Gastrocnemius medialis (tissue), 4 donors: ENCODE measurements around the gene GFY. TPM values are rescaled to one million over a fixed set of nuclear protein-coding genes. Genes with fewer than 3 reads are reported as not detected.
A peak's percentile ranks its signal among the peaks of the same experiment; 100 is the strongest.

ENCODE experiments used
- ATAC-seq, 2 donors: fragments of 150-250 bp; one replicate each; pipeline ENCODE4 v1.9.1; 2016
- DNase-seq, 2 donors: peaks; one replicate each; pipeline ENCODE4 v3.0.0-alpha.2; 2019
- H3K27ac ChIP-seq, 4 donors: fragments of 200-600 bp; sonication (generic); 1 replicate in 1 of 4; 2 replicates in 3 of 4; pipeline ENCODE4 v1.5.1; 2016 to 2018; ENCODE audit warnings: mild to moderate bottlenecking in 2 of 4, moderate library complexity in 1 of 4
- H3K27me3 ChIP-seq, 3 donors: fragments of 200-600 bp; sonication (generic) in 2 of 3; 1 replicate in 1 of 3; 2 replicates in 2 of 3; pipeline versions ENCODE4 v1.5.1 to v1.6.0; 2016 to 2019; ENCODE audit warnings: mild to moderate bottlenecking in 1 of 3, moderate library complexity in 1 of 3
- H3K36me3 ChIP-seq, 2 donors: fragments of 200-600 bp; sonication (generic) in 1 of 2; one replicate each; pipeline ENCODE4 v1.5.1; 2017 to 2018
- H3K4me1 ChIP-seq, 2 donors: fragments of 200-600 bp; sonication (generic) in 1 of 2; one replicate each; pipeline ENCODE4 v1.5.1; 2016 to 2017; ENCODE audit warnings: mild to moderate bottlenecking in 2 of 2
- H3K4me3 ChIP-seq, 4 donors: fragments of 200-600 bp; sonication (generic) in 3 of 4; 1 replicate in 1 of 4; 2 replicates in 3 of 4; pipeline ENCODE4 v1.5.1; 2016 to 2019; ENCODE audit warnings: mild to moderate bottlenecking in 2 of 4
- H3K9me3 ChIP-seq, 3 donors: fragments of 200-600 bp; sonication (generic) in 2 of 3; 1 replicate in 1 of 3; 2 replicates in 2 of 3; pipeline ENCODE4 v1.5.1; 2016 to 2019
- CTCF ChIP-seq, 5 experiments: fragments of 450-650 bp in 3 of 5; fragments of 200-600 bp in 2 of 5; sonication (generic) in 2 of 5; IDR thresholded peaks in 4 of 5; conservative IDR thresholded peaks in 1 of 5; 1 replicate in 4 of 5; 2 replicates in 1 of 5; pipeline ENCODE4 v1.5.1; 2016 to 2019; ENCODE audit warnings: antibody characterized with exemption in 5 of 5, mild to moderate bottlenecking in 3 of 5, moderate library complexity in 3 of 5
- POLR2A ChIP-seq, 2 donors: fragments of 450-650 bp; IDR thresholded peaks; one replicate each; pipeline ENCODE4 v1.6.1; 2017; ENCODE audit warnings: antibody characterized with exemption in 2 of 2, mild to moderate bottlenecking in 2 of 2, moderate library complexity in 2 of 2
- in situ Hi-C, 4 donors: fragments of 200-750 bp; cut with MboI; loops; one replicate each; pipeline versions ENCODE4 v1.15.0 to v1.8.0; 2017; ENCODE audit warnings: low sequenced_read_pairs in 4 of 4
- intact Hi-C: fragments of 100-400 bp; cut with DNase I; formaldehyde crosslinking; loops from one replicate; pipeline ENCODE4 v1.15.1; 2023; ENCODE audit warnings: low total_unique reads
- total RNA-seq, 4 donors: library from RNA; depleted of rRNA; stranded (reverse); fragments of >200 nt; gene quantifications; one replicate each; pipeline versions ENCODE4 v1.1.0 to v1.2.3, GENCODE V29; 2016

Gene GFY
- total RNA-seq, 4 donors from 2014 or later, result not detected

- intact Hi-C loops (loop anchor here (1.0 to 2.0 kb wide), 2 partner anchors 73 to 207 kb away; no protein-coding TSS in a partner anchor), in situ Hi-C loops (no loop called here)
- peaks cover 0 to 7% of the 10 kb centered on the region in 2 donors for H3K4me1 ChIP-seq
- DNase-seq, result peak; percentile 41 to 69
- no peaks in the 10 kb centered on the region for H3K9me3 ChIP-seq
- ATAC-seq, result peak; percentile 72 to 85
- H3K27ac ChIP-seq, result peak within 1 kb of the TSS; percentile 65 to 87 (median 82)
- TF ChIP-seq POLR2A (IDR thresholded peaks at IDR 0.05) (no peak), CTCF (IDR thresholded peaks at IDR 0.05 in 4 of 5, conservative IDR thresholded peaks at IDR 0.05 in 1 of 5) (peak; percentile 90 to 100 (median 98))
- H3K4me3 ChIP-seq, result peak within 1 kb of the TSS; percentile 68 to 84 (median 75)
- no peaks in the 10 kb centered on the region for H3K36me3 ChIP-seq
- H3K27me3 ChIP-seq, result no peaks in the 10 kb centered on the region
Observed at GRCh38 chr19:49473868-49474541, 48.8 kb downstream of the GFY start, which contains the start of gene FLT3LG. Gene FLT3LG, plus strand, starts transcription at chr19:49474215. Its CDS starts 425 bp downstream, at chr19:49474640.

GRCh38 chr19:49474542-49474924 is 49.3 kb downstream of the GFY start:
- no peak for TF ChIP-seq CTCF (IDR thresholded peaks at IDR 0.05 in 4 of 5, conservative IDR thresholded peaks at IDR 0.05 in 1 of 5)
- TF ChIP-seq POLR2A (IDR thresholded peaks at IDR 0.05), result no peak
- H3K36me3 ChIP-seq, result no peaks in the 10 kb centered on the region
- H3K4me1 ChIP-seq, result peaks cover 0 to 7% of the 10 kb centered on the region in 2 donors
- peak overlapping the region; percentile 68 to 84 (median 75) for H3K4me3 ChIP-seq
- H3K9me3 ChIP-seq, result no peaks in the 10 kb centered on the region
- DNase-seq, result no peak
- ATAC-seq, result no peak
- in situ Hi-C loops, result no loop called here
- H3K27me3 ChIP-seq, result no peaks in the 10 kb centered on the region
- peak overlapping the region; percentile 65 to 87 (median 82) for H3K27ac ChIP-seq
- intact Hi-C loops, result loop anchor here (1.0 to 2.0 kb wide), 2 partner anchors 73 to 206 kb away; no protein-coding TSS in a partner anchor

GRCh38 chr19:49475191-49475917 is 50.2 kb downstream of the GFY start:
- no peak for TF ChIP-seq POLR2A (IDR thresholded peaks at IDR 0.05)
- no peak for TF ChIP-seq CTCF (IDR thresholded peaks at IDR 0.05 in 4 of 5, conservative IDR thresholded peaks at IDR 0.05 in 1 of 5)
- H3K4me3 ChIP-seq, result no peak overlapping the region
- no peaks in the 10 kb centered on the region for H3K9me3 ChIP-seq
- H3K27me3 ChIP-seq, result no peaks in the 10 kb centered on the region
- ATAC-seq (no peak), DNase-seq (no peak)
- in situ Hi-C loops (no loop called here), intact Hi-C loops (loop anchor here (2.0 kb wide), 1 partner anchor 205 kb away; no protein-coding TSS in a partner anchor)
- H3K4me1 ChIP-seq, result peaks cover 0 to 7% of the 10 kb centered on the region in 2 donors
- no peaks in the 10 kb centered on the region for H3K36me3 ChIP-seq
- peak overlapping the region; percentile 65 to 87 (median 82) for H3K27ac ChIP-seq

DNA sequence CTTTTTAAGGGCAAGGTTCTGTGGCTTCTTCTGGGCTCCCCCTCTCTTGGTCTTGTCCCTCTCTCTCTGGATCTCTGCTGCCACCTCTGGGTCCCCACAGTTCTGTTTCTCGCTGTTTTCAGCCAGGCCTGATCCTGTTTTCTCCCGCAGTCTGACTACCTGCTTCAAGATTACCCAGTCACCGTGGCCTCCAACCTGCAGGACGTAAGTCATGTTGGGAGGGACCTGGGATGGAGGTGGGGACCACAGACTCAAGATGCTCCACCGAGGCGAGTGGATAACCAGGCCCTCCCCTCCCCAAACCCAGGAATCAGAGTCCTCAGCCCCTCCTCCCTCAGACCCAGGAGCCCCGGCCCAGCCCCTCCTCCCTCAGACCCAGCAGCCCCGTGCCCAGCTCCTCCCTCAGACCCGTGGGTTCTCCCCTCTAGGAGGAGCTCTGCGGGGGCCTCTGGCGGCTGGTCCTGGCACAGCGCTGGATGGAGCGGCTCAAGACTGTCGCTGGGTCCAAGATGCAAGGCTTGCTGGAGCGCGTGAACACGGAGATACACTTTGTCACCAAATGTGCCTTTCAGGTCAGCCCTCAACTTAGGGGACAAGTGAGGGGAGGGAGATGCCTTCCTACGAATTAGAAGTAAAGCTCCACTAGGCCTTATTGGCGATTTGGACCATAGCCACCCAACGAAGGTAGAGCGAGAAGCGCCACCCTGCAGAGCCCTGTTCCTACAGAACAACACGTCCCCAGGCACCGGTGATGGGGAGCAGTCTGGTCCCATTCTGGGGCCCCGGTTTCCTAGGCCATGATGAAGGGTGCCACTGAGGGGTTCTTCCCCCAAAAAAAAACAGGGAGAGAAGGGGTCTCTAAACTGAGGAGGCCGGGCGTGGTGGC is 51.0 kb downstream of the GFY start:
- no peak overlapping the region for H3K4me3 ChIP-seq
- in situ Hi-C loops (no loop called here), intact Hi-C loops (loop anchor here (2.0 kb wide), 1 partner anchor 205 kb away; no protein-coding TSS in a partner anchor)
- no peak for DNase-seq
- H3K27ac ChIP-seq, result peak overlapping the region in 2 of 4 donors; percentile 22 to 37
- H3K9me3 ChIP-seq, result no peaks in the 10 kb centered on the region
- ATAC-seq, result no peak
- no peak for TF ChIP-seq POLR2A (IDR thresholded peaks at IDR 0.05)
- no peak for TF ChIP-seq CTCF (IDR thresholded peaks at IDR 0.05 in 4 of 5, conservative IDR thresholded peaks at IDR 0.05 in 1 of 5)
- peaks cover 0 to 7% of the 10 kb centered on the region in 2 donors for H3K4me1 ChIP-seq
- no peaks in the 10 kb centered on the region for H3K36me3 ChIP-seq
- H3K27me3 ChIP-seq, result no peaks in the 10 kb centered on the region
